CD4-positive, alpha-beta T cell treated with Interleukin-1 beta for 1 hour (primary cell): ENCODE measurements around the gene SLC25A13.
A peak's percentile ranks its signal among the peaks of the same experiment; 100 is the strongest.

Experiments
- DNase-seq, 2 donors: peaks; one replicate each; pipeline ENCODE4 v3.0.0-alpha.2; 2020 to 2022

SLC25A13 gene

GRCh38 chr7:96322847-96323461, 1.1 kb upstream of the SLC25A13 start:
- DNase-seq, result no peak

- no peak for DNase-seq
Measured at GRCh38 chr7:96322373-96322695, 436 bp upstream of the SLC25A13 start.

- DNase-seq, result peak in 1 of 2 donors; percentile 54
Measured at GRCh38 chr7:96321031-96321657, 754 bp downstream of the SLC25A13 start.

- DNase-seq, result no peak
Measured at GRCh38 chr7:96320442-96320841, 1.5 kb downstream of the SLC25A13 start.

GRCh38 chr7:96319439-96319838, 2.5 kb downstream of the SLC25A13 start:
- DNase-seq, result no peak

GRCh38 chr7:96316949-96317348, 4.9 kb downstream of the SLC25A13 start:
- no peak for DNase-seq

GRCh38 chr7:96315125-96315512, 6.8 kb downstream of the SLC25A13 start:
- DNase-seq, result no peak

GRCh38 chr7:96314402-96315124, 7.3 kb downstream of the SLC25A13 start:
- DNase-seq, result no peak

- no peak for DNase-seq
Measured at GRCh38 chr7:96313940-96314339, 8.0 kb downstream of the SLC25A13 start.

- DNase-seq, result no peak
Measured at GRCh38 chr7:96312502-96312901, 9.4 kb downstream of the SLC25A13 start.

- DNase-seq, result no peak
Measured at GRCh38 chr7:96311967-96312366, 9.9 kb downstream of the SLC25A13 start.

- DNase-seq, result no peak
Measured at GRCh38 chr7:96310110-96310509, 11.8 kb downstream of the SLC25A13 start.

- no peak for DNase-seq
Measured at GRCh38 chr7:96308950-96309263, 13.0 kb downstream of the SLC25A13 start.

GRCh38 chr7:96308253-96308949, 13.5 kb downstream of the SLC25A13 start:
- DNase-seq, result no peak

GRCh38 chr7:96306385-96307125, 15.3 kb downstream of the SLC25A13 start:
- no peak for DNase-seq

GRCh38 chr7:96305915-96306314, 16.0 kb downstream of the SLC25A13 start:
- DNase-seq, result no peak

GRCh38 chr7:96304573-96304972, 17.3 kb downstream of the SLC25A13 start:
- DNase-seq, result no peak

- DNase-seq, result no peak
Measured at GRCh38 chr7:96303686-96304443, 18.0 kb downstream of the SLC25A13 start.

GRCh38 chr7:96303105-96303685, 18.7 kb downstream of the SLC25A13 start:
- no peak for DNase-seq

GRCh38 chr7:96300986-96301385, 20.9 kb downstream of the SLC25A13 start:
- no peak for DNase-seq

GRCh38 chr7:96300502-96300901, 21.4 kb downstream of the SLC25A13 start:
- no peak for DNase-seq

GRCh38 chr7:96299496-96299895, 22.4 kb downstream of the SLC25A13 start:
- DNase-seq, result no peak
